ENCODE data around the gene UBE2I. TPM values are rescaled to one million over a fixed set of nuclear protein-coding genes. Genes with fewer than 3 reads are reported as not detected.

Gene UBE2I
- total RNA-seq, 1 experiment from 2014 or later, result 290 TPM

GRCh38 chr16:1262846-1263221 lies 46.6 kb upstream of the UBE2I start:
- Mint-ChIP-seq H3K4me1 (peaks cover 0 to 11% of the 10 kb centered on the region in 2 experiments; a peak in 3 of 4 replicates), H3K27ac (no peak overlapping the region), H3K9me3 (peaks cover 11 to 17% of the 10 kb centered on the region in 2 experiments), H3K36me3 (ENCODE audit: insufficient read depth in 1 of 3, low read depth in 3 of 3) (peaks cover 0 to 4% (median 2%) of the 10 kb centered on the region in 3 experiments; a peak in 3 of 7 replicates), H3K4me3 (no peak overlapping the region), H3K27me3 (ENCODE audit: low read depth) (peaks cover 44% of the 10 kb centered on the region)
- Histone ChIP-seq H2AFZ (ENCODE audit: low read length) (no peak overlapping the region), H2BK15ac (ENCODE audit: low read depth, low read length) (no peak overlapping the region), H3K23ac (ENCODE audit: insufficient read length, low read depth, low read length) (no peak overlapping the region), H3T11ph (ENCODE audit: low read length) (no peak overlapping the region), H4K91ac (ENCODE audit: insufficient read length, low read depth, low read length) (no peak overlapping the region), H3K4ac (ENCODE audit: low read depth, low read length) (no peak overlapping the region), H3K14ac (ENCODE audit: insufficient read depth, low read length) (no peak overlapping the region; the same call in 1 of the 2 replicates), H4K8ac (replicated peaks; ENCODE audit: insufficient read length, low read depth, low read length) (no peak overlapping the region), H4K5ac (ENCODE audit: insufficient read length, low read depth, low read length) (no peak overlapping the region), H3K27me3 (ENCODE audit: insufficient read depth, low read length) (no peaks in the 10 kb centered on the region), H2BK5ac (ENCODE audit: insufficient read length, low read length) (no peak overlapping the region), H2BK20ac (ENCODE audit: low read depth, low read length, poor library complexity, severe bottlenecking) (no peak overlapping the region), H3K9me3 (ENCODE audit: control insufficient read depth, low read depth, low read length) (no peaks in the 10 kb centered on the region), H3K18ac (ENCODE audit: insufficient read length, low read depth, low read length) (no peak overlapping the region), H3K56ac (ENCODE audit: insufficient read length, low read depth, low read length) (no peak overlapping the region), H3K79me2 (ENCODE audit: insufficient read depth, low read length) (no peaks in the 10 kb centered on the region), H3K23me2 (ENCODE audit: insufficient read length, low read depth, low read length, poor library complexity, severe bottlenecking) (no peaks in the 10 kb centered on the region), H3K27ac (ENCODE audit: insufficient read length, low read depth, low read length) (no peak overlapping the region), H2BK120ac (ENCODE audit: low read depth, low read length, poor library complexity, severe bottlenecking) (no peak overlapping the region), H3K4me1 (ENCODE audit: insufficient read depth, low read length) (no peaks in the 10 kb centered on the region), H3K9ac (ENCODE audit: extremely low read depth, insufficient read length, low read length) (no peak overlapping the region), H2AK5ac (ENCODE audit: insufficient read length, low read length) (no peak overlapping the region), H3K79me1 (ENCODE audit: insufficient read depth, low read depth, low read length, poor library complexity, severe bottlenecking) (no peaks in the 10 kb centered on the region), H4K20me1 (ENCODE audit: control insufficient read depth, insufficient read depth, insufficient read length) (no peaks in the 10 kb centered on the region), H2BK12ac (ENCODE audit: insufficient read length, low read depth, low read length) (no peak overlapping the region), H3K4me2 (ENCODE audit: insufficient read depth, insufficient read length, low read length) (no peak overlapping the region)
- no CpG with 5 or more reads among the region's 9 CpGs for WGBS (ENCODE audit: extremely low coverage, insufficient read length, low lambda C conversion rate)
- TF ChIP-seq CTCF (conservative IDR thresholded peaks at IDR 0.05), result no peak
- no peak for DNase-seq

Measured in H9 (cell line).